ENCODE data around the gene AKAP17A.

DNA sequence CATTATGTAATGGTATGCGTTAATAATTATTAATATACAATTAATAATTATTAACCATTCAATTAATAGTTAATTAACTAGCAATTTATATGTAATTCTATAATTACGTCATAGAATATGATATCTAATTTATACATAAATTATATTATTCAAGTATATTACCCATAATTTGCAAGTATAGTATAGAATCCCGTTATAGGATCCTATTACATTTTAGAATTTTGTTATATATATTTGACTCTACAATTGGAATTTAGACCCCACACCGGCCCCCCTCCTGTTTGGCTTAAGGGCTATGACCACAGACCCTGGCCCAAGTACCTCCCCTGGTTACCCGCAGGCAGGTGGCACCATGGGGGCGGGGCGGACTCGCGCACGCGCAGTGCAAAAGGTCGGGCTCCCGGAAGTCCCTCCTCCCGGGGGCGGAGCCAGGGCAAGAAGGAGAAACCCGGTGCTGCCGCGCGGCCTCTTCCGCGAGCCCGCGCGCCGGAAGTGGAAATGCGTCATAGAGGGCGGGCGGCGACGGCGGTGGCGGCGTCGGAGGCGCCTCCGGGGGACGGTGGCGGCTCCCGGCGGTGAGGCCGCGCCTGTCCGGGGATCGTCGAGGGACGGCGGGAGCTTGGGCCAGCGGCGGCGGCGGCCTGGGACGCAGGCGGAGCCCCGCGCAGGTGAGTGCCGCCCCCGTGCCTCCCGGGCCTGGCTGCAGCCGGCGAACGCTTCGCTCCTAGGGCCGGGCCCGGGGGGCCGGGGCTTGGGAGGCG lies at the start of gene AKAP17A:
- peak; percentile 72 for TF ChIP-seq POLR2A (IDR thresholded peaks at IDR 0.05; ENCODE audit: low read length)
- TF ChIP-seq GATA1 (IDR thresholded peaks at IDR 0.05; ENCODE audit: low read depth, low read length): no peak

Data from erythroblast (primary cell).